HepG2 (cell line): ENCODE data around the gene CCM2.

Experiments
- MXI1 ChIP-seq: IDR thresholded peaks from 3 replicates; pipeline ENCODE4 v1.6.1; 2012; ENCODE audit warnings: low read depth, low read length, inconsistent platforms, borderline replicate concordance
- POLR2A ChIP-seq, 2 experiments: IDR thresholded peaks; 2 replicates each; pipeline ENCODE4 v1.6.1; 2011; ENCODE audit warnings: low read depth in 2 of 2, low read length in 2 of 2, mild to moderate bottlenecking in 1 of 2, moderate library complexity in 1 of 2; ENCODE audit not compliant: insufficient read depth in 1 of 2
- ZNF10 ChIP-seq: sonication (generic); formaldehyde crosslinking; IDR thresholded peaks from 2 replicates; pipeline ENCODE4 v1.4.0; 2020; ENCODE audit warnings: mild to moderate bottlenecking, low read depth, missing genetic modification reagents, borderline replicate concordance
- ZNF274 ChIP-seq: sonication (generic); formaldehyde crosslinking; IDR thresholded peaks from 2 replicates; pipeline ENCODE4 v1.5.1; 2020; ENCODE audit warnings: mild to moderate bottlenecking, missing genetic modification reagents
- TF ChIP-seq, protein P1 (sequence below): sonication (generic); formaldehyde crosslinking; IDR thresholded peaks from 2 replicates; pipeline ENCODE4 v1.4.0; 2020; ENCODE audit warnings: mild to moderate bottlenecking, missing genetic modification reagents

DNA sequence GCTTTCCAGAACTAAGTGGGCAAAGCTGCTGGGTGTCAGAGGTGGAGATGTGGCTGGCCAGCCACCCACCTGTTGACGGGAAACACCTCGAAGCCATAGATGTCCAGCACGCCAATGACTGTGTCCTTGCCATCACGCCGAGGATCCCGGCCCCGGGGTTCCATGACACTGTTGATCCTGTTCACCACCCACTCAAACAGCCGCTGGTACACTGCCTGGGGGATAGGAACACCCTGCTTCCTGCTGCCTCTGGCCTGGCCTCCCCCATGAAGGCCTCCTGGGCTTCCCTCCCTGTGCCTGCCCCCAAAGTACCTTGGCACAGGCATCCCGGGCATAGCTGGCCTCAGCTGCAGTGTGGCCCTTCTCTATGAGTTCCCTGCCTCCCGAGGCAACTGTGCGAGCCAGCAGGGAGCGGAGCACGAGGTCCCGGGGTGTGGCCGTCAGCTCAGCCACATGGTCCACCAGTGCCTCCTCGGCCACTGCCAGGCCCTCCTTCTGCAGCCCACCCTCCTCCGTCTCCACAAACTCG is 29.4 kb upstream of the CCM2 start:
- no peak for TF ChIP-seq ZNF274 (CRISPR knock-in tag)
- TF ChIP-seq, protein P1, sequence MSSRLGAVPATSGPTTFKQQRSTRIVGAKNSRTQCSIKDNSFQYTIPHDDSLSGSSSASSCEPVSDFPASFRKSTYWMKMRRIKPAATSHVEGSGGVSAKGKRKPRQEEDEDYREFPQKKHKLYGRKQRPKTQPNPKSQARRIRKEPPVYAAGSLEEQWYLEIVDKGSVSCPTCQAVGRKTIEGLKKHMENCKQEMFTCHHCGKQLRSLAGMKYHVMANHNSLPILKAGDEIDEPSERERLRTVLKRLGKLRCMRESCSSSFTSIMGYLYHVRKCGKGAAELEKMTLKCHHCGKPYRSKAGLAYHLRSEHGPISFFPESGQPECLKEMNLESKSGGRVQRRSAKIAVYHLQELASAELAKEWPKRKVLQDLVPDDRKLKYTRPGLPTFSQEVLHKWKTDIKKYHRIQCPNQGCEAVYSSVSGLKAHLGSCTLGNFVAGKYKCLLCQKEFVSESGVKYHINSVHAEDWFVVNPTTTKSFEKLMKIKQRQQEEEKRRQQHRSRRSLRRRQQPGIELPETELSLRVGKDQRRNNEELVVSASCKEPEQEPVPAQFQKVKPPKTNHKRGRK (CRISPR knock-in tag) = no peak
- no peak for TF ChIP-seq MXI1
- no peak for TF ChIP-seq POLR2A (IDR thresholded peaks at IDR 0.05; ENCODE audit: insufficient read depth in 1 of 2, low read depth in 2 of 2, low read length in 2 of 2)
- no peak for TF ChIP-seq ZNF10 (CRISPR knock-in tag)
